ENCODE data around the gene PPID.
A peak's percentile ranks its signal among the peaks of the same experiment; 100 is the strongest.
"Not testable (repeated sequence)": the region's sequence is repeated elsewhere in the genome, so short reads cannot be mapped to it uniquely, and the experiment has no call there.

The PPID gene

GRCh38 chr4:158729716-158730559 lies 6.7 kb upstream of the PPID start:
- DNase-seq (ENCODE audit: low spot score), result peak; percentile 55

DNA sequence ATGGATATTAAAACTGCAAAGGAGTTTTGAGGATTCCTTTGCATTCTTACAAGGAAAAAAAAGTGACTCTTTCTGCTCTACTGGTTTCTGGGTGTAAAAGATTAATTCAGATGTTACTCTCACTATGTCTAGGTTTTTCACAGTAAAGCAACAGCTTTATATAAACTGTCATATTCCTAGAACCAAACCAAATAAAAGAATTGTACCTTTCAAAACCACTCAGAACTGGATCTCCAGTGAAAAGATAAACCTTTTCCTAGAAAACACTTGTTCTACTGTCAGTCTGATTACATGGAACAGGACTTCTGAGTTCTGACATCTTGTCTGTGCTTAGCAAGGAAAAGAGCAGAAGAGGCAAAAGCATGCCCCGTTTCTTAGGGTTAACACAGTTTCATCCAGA lies 5.0 kb upstream of the PPID start:
- no peak for DNase-seq (ENCODE audit: low spot score)

- DNase-seq (ENCODE audit: low spot score), result no peak
These were observed 3.4 kb upstream of the PPID start for GRCh38 chr4:158726633-158727032.

DNA sequence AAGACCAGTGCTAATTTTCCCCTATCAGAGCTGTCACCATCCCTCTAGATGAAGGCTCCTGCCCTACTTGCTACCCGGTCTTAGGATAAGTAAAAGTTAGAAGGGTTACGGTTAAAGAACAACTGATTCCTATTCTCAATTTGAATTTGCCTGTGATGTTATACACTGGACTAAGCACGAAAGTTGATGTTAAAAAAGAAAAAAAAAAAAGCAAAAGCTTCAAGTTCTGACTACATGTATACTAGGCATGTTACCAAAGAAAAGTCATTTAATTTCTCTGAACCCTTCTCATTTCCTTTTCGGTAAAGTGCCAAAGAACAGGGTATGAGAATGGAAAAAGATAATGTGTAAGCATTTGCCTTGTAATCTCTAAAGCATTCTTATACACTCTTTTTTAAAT lies 1.4 kb upstream of the PPID start:
- no peak for DNase-seq (ENCODE audit: low spot score)

- peak; percentile 18 for DNase-seq (ENCODE audit: low spot score)
These were observed 792 bp downstream of the PPID start for GRCh38 chr4:158722291-158722916.

DNA sequence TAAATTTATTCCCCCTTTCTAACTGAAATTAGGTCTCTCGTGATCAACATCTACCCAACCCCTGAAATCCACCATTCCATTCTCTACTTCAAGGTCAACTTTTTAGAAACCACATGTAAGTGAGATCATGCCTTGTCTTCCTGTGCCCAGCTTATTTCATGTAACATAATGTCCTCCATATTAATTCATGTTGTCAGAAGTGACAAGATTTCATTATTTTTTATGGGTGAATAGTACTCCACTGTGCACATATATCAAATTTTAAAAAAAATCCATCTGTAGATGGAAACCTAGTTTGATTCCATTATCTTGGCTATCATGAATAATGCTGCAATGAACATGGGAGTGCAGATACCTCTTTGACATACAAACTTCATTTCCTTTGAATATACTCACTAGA lies 1.5 kb downstream of the PPID start:
- no peak for DNase-seq (ENCODE audit: low spot score)

DNA sequence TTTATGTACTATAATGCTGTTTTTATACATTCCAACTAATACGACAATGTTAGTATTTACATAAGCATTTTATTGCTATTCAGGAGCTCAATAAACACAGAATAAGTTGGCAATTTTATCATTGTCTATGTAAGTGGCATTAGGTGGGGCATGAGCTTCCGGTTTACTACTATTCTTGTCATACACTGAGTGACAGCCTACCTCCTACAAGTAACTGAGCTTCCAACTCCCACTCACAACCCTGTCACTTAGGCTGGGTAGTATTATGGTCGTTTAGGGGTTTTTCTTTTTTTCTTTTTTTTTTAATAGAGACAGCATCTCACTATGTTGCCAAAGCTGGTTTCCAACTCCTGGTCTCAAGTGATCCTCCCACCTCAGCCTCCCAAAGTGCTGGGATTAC lies 7.4 kb downstream of the PPID start:
- DNase-seq (ENCODE audit: low spot score), result no peak

DNA sequence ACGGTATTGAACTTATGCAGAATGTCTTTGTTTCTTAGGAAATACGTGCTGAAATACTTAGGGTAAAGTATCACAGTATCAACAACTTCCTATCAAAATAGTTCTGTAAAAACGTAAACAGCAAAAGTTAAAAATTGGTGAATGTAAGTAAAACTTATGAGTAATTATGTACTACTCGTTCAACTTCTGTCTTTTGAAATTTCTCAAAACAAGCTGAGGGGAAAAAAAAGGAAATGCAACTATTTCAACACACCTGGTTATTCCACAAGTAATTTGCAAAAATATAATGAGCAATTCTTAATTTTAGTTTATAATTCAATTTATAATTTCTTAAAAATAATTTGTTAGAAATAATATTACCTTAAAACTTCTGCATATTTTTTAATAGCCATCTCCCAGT lies 8.3 kb downstream of the PPID start:
- no peak for DNase-seq (ENCODE audit: low spot score)

DNA sequence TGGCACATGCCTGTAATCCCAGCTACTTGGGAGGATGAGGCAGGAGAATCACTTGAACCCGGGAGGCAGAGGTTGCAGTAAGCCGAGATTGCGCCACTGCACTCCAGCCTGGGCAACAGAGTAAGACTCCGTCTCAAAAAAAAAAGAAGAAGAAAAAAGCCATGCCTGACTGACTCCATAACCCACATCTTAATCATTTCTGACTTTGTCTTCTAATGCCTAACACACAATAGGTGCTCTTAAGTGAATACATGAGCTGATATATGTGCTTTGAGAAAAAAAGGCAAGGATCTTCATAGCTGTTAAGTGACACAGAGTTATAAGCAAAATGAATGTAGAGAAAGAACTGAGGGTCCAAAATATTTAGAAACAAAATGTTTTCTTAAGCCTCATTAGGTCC lies 10.6 kb downstream of the PPID start:
- DNase-seq (ENCODE audit: low spot score), result not testable (repeated sequence)

- peak; percentile 30 for DNase-seq (ENCODE audit: low spot score)
These were observed 12.4 kb downstream of the PPID start for GRCh38 chr4:158710814-158711213.

GRCh38 chr4:158704274-158704673 lies 18.9 kb downstream of the PPID start:
- DNase-seq (ENCODE audit: low spot score), result no peak

GRCh38 chr4:158688813-158689212 lies 34.4 kb downstream of the PPID start:
- no peak for DNase-seq (ENCODE audit: low spot score)

- DNase-seq (ENCODE audit: low spot score), result no peak
These were observed 41.1 kb downstream of the PPID start for GRCh38 chr4:158682066-158682465.

- DNase-seq (ENCODE audit: low spot score), result no peak
These were observed 41.6 kb downstream of the PPID start for GRCh38 chr4:158681629-158682028.

- DNase-seq (ENCODE audit: low spot score), result no peak
These were observed 44.4 kb downstream of the PPID start for GRCh38 chr4:158678767-158679166.

DNA sequence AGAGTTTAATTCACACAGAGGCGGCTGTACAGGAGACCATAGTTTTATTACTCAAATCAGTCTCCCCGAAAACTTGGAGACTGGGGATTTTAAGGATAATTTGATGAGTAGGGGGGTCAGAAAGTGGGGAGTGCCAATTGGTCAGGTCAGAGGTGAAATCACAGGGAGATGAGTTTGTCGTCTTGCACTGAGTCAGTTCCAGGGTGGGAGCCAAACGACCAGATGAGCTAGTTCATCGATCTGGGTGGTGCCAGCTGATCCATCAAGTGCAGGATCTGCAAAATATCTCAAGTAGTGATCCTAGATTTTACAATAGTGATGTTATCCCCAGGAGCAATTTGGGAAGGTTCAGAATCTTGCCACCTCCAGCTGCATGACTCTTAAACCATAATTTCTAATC lies 47.1 kb downstream of the PPID start:
- DNase-seq (ENCODE audit: low spot score), result no peak

GRCh38 chr4:158673633-158674032 lies 49.6 kb downstream of the PPID start:
- no peak for DNase-seq (ENCODE audit: low spot score)

DNA sequence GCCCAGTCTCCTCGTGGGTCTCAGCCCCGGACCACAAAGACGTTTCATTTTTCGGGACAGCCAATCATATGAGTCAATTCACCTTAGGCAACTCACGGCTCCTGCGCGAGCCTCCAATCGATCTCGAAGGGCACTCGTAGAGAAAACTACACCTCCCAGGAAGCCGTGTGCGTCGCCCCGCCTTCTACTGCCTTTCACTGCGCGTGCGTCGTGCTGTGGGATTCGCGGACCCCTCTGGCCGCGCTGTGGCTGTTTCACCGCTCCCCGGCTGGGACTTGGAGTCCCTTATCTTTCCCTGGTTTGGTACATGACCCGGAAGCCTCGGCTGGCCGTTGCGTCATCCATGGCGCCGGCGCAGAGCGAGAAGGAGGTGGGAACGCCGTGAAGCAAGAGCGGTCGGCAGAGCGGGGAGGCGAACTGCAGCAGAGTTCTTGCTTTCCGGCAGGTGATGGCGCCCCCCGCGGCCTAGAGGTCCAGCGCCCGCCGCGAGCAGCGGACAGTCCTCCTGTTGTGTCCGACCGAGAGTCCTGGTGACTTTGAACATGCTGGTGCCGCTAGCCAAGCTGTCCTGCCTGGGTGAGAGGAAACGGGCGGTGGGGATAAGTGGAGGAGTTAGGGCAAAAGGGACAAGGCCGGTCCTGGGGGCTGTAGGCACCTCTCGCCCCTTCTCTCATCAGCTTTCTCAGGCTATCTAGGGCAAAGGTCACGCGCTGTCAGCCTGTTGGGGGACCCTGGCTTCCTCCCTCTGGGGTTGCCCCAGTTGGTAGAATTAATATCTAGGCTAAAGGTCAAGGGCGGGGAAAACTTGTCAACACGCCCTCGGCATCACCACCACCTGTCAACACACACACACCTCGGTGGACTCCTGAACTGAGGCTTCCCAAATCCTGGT lies 51.0 kb downstream of the PPID start, which contains the start of gene ETFDH:
TSS of gene ETFDH (plus strand) at position 382 of the 892 bp plus-strand sequence. CDS start at position 543, 161 bp downstream.
- DNase-seq (ENCODE audit: low spot score), result peak; percentile 99

DNA sequence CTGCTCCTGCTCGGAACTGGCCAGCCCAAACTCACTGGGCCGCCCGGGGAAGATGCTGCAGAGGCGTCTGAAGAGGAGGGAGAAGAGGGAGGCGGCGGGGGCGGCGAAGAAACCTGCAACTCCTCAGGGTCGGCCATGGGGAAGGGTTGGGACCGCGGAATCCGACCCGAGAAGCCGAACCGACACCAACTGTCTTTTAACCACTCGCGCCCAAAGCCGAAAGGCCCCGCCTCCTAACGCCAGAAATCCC lies 51.6 kb downstream of the PPID start, which contains the start of gene C4orf46:
TSS of gene C4orf46 (minus strand) at position 223 of the 250 bp plus-strand sequence. CDS start at position 137, 86 bp downstream.
- no peak for DNase-seq (ENCODE audit: low spot score)

DNA sequence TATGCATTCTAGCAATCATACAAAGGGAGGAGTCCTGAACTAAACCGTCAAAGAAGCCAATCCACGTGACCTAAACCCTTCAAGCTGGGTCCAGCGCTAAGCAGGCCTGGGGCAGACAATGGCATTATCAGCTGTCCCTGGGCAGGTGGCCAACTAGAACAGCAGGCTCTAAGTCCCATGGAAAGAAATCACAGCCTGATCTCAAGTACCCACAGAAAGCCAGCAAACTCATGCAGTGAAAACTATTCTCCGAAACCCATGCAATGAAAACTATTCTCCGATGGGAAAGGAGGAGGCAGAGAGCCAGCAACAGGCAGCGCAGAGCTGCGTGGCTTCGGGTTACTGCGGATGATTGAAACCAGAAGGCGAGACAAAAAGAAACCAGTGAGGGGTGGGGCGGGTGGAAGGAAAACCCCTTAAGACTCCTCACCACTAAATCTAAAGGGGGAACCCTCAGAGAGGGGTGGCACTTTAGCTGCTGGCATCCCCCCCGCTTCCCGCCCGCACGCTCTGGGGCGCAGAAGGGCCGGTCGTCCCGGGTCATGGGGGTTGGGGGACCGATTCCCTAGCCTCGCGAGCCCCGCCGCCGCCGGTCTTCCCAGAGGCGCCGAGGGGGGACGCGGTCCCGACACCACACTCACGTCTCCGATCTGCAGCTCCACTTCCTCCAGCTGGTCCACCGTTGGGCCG lies 52.1 kb downstream of the PPID start:
- DNase-seq (ENCODE audit: low spot score), result peak; percentile 32

GRCh38 chr4:158669310-158669709 lies 53.9 kb downstream of the PPID start:
- no peak for DNase-seq (ENCODE audit: low spot score)

- peak; percentile 45 for DNase-seq (ENCODE audit: low spot score)
These were observed 55.5 kb downstream of the PPID start for GRCh38 chr4:158667651-158668198.
